HTERT RPE-1 (cell line): ENCODE results near the gene RRP36.

Experiments
- in situ Hi-C: fragments of 300-500 bp; cut with MboI; formaldehyde crosslinking; loops from 4 replicates; pipeline ENCODE4 v1.14.3; 2020; ENCODE audit warnings: low sequenced_read_pairs

Gene RRP36

DNA sequence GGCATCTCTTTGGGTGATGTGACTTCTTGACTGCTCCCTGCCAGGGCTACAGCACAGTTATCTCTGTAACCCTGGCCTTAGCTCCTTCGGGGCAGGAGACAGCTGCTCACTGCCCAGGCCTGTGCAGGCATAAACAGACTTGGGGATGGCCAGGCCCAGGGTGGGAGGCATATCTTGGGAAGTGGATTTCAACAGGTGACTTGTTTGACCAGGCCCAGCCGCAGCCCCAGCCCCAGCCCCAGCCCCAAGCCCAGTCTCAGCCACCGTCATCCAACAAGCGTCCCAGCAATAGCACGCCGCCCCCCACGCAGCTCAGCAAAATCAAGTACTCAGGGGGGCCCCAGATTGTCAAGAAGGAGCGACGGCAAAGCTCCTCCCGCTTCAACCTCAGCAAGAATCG lies 15.2 kb upstream of the RRP36 start:
- in situ Hi-C loops: no loop called here

DNA sequence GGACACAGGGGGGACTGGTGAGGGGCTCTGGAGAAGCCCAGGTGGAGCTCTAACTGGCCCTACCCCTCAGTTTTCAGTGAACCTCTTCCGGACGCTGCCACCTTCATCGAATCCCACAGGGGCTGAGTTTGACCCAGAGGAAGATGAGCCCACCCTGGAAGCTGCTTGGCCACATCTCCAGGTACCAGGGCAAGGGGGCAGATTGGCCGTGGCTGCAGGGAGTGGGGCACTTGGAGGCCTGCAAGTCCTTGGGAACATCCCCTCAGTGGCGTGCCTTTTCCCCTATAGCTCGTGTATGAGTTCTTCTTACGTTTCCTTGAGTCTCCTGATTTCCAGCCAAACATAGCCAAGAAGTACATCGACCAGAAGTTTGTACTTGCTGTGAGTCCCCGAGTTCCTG lies 14.3 kb upstream of the RRP36 start:
- in situ Hi-C loops: no loop called here

DNA sequence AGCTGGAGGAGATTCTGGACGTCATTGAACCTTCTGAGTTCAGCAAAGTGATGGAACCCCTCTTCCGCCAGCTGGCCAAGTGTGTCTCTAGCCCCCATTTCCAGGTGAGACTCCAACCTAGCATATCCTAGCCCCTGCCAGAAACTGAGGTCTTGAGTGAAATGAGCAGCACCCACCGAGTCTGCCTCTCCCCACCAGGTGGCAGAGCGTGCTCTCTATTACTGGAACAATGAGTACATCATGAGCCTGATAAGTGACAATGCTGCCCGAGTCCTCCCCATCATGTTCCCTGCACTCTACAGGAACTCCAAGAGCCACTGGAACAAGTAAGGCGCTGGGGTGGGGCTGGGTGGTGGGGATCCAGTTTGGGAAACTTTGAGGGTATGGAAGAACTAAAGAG lies 12.3 kb upstream of the RRP36 start:
- in situ Hi-C loops: no loop called here

DNA sequence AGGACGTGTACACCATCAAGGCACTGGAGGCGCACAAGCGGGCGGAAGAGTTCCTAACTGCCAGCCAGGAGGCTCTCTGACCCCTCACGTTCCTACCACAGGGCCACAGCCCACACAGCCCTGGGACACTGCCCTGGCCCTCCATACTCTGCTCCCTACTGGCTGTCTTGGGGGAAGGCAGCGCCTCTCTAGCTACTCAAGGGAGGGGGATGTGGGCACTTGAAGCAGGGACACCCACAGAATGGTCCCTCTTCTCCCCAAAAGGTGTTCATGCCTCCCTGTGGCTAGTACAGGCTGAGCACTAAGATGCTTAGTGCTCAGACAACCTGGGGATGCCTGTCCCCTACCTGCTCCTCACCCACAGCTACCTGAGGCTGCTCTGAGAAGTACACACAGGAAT lies 10.2 kb upstream of the RRP36 start:
- in situ Hi-C loops: no loop called here

DNA sequence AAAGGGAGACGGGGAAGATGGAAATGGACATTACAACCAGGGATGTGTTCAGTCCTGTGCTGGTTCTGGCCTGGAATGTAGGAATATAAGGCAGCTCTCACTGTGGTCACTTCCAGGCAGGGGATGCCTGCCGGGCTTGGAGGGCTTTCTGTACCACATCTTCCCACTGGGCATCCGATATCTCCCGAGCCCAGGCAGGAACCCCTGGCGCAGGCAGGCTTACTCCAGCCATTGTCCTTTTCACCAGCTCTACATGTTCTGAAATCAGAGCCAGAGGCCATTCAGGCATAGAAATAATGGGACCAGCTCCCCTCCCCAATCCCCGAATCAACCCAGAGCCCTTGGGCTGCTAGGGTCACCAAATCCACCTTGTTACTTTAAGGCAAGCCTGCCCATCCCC lies 9.1 kb upstream of the RRP36 start:
- in situ Hi-C loops: no loop called here

DNA sequence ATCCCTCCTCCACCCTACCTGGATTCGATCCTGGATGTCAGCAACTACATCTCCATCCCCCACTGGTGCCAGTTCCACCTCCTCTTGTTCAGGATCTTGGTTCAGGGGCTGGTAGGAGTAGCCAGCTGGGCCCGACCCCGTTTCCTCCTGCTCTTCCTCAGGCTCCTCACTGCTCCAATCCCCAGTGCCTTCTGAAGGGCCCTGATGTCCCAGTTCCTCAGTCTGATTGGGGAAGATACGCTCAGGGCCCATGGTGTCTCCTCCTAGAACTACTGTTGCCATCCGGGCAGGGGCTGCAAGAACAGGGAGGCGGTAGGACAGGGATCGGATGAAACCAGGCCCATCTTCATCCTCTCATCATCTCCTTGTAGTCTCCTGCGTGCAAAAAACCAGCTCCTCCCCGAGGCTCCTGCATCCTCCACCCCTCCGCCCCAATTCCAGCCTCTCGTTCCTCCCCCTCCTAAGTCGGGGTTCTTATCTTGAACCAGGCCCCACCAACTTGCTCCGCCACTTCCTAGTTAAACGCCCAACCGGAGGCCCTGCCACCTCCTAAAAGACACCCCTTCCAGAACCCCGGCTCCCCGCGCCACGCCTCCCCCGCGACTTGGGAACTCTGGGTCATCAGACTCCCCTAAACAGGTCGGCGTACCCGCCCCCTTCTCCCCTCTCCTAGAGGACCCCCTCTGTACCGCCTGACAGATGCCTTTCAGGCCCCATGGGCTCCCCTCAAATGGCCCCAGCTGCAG lies 8.2 kb upstream of the RRP36 start:
- in situ Hi-C loops: no loop called here

DNA sequence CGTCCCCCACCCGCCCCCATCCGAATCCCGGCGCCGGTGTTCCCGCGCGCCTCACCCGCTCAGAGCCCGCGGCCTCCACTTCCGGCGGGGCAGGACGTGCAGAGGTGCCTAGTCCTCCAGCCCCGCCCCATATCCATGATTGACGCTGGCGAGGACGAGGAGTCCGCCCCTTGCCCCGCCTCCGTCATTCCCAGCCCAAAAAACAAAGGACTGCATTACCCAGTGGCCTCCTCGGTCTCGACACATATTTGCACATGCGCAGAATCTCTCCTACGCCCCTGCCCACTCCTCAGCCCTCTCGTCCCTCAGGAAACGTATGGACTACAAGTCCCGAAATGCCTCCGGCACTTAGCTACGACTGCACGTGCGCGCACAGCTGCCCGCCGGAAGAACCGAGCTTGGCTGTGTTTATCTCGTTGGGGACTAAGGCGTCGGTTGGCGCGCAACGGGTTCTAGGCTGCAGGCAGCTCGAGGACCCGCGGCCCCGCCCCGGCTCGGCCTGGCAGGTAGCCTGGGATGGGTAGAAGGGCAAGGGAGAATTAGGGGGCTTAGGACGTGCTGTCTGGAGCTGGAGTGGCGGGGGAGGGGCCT lies 7.5 kb upstream of the RRP36 start, which contains the start of the genes KLHDC3 and MEA1:
KLHDC3 (plus strand) TSS at position 407 of the 591 bp plus-strand sequence. CDS start 2,944 bp downstream, outside the sequence.
MEA1 (minus strand) TSS at position 104 of the 591 bp plus-strand sequence. CDS start 133 bp downstream, outside the sequence.
- in situ Hi-C loops: no loop called here

DNA sequence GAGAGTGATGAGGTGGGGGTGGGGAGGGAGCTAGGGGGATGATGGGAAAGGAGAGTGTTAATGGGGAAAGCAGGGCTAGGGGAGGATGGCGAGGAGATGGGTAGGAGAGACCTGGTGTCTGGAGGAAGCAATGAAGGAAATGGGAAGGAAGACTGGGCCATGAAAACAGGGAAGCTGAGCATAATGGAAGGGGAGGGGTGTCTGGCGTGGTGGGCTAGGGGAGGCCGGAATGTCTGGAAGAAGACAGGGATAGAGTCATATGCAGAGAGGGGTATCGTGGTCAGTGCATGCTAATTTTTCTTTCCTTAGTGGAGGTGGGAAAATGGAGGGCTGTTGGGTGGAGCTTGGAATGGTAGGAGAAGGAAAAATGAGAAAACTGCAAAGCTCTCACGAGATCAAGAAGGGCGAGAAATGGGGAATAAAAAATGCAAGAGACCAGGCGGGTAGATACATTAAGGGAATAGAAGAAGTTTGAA lies 7.0 kb upstream of the RRP36 start:
- in situ Hi-C loops: no loop called here

DNA sequence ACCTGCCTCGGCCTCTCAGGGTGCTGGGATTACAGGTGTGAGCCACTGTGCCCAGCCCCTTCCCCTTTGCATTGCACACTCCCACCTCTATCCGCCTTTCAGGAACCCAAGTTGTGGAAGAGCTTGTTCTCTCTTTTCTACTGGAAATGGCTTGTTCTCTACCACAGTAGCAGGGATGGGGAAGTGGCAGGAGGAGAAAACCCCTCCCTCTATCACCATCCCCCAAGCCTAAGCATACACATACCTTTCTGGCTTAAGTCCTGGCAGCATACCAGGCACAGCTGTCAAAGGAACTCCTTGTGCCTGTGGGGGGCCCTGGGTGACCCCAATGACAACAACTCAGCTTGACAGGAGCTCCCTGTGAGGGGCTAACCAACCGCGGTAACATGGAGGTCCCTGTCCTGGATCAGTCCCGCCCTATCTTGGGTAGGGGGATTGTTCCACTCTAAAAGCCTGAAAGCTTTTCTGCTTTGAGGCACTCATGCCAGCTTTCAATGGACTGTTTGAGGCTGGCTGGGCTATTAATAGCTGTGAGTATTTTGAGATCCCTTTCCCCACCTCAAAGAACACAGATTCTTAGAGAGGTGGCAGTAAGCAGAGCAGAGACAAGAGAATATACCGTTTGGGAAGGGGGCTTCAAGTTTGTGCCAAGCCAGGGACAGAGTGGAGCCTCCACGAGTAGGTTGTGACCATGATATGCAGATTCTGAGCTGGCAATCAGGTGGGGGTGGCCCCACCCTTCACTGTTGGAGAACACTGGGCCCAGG lies 5.1 kb upstream of the RRP36 start:
- in situ Hi-C loops: no loop called here

DNA sequence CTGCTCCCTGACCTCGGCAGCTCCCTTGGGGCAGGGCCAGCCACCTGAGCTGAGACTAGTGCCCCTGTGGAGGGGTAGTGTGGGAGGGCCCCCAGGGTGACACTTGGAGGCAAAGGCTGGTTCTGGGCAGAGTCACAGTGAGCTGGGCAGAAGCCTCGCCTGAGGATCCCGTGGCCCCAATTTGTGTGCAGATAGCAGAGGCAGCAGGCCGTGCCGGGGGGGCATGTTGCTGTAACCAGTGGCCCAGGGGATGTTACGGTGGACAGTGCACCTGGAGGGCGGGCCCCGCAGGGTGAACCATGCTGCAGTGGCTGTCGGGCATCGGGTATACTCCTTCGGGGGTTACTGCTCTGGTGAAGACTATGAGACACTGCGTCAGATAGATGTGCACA lies 4.5 kb upstream of the RRP36 start:
- in situ Hi-C loops: no loop called here

DNA sequence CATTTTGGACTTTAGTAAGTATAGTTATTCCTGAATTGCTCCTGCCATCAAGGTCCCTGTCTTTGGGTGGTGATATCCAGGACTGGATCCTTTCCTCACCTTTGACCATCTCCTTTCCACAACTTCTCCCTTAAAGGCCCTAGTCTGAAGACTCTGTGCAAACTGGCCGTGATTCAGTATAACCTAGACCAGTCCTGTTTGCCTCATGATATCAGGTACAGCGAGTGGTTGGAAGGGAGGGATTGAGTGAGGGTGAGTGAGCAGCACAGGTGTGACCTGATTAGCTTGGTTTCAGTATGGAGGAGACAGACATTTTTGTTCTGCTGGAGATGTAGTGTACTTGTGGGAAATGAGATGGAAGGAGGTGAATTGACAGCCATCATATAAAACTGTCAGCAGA lies 2.3 kb upstream of the RRP36 start:
- in situ Hi-C loops: no loop called here

DNA sequence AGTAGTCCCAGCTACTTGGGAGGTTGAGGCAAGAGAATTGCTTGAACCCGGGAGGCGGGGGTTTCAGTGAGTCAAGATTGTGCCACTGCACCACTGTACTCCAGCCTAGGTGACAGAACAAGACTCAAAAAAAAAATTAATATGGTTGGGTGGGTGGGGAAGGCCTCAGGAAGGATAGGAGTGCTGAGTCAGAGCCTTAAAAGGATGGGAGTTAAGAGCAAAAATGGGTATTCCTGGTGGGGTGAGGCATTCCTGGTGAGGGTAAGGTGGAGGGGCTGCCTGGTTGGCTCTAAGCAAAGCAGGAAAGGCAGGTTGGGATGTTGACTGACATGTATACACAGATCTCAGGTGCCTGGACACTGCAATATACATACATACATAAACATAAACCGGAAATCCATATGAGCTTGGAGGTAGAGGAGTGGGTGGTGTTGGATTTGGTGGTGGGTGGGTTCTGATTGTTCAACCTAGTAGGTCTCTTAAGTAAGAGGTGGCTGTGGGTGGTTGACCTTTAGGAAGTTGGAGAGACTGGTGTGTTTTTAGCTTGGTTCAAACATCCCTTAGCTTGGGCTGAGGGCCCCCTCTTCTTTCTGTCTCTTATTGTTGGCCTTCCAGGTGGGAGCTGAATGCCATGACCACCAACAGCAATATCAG lies 1.2 kb upstream of the RRP36 start:
- in situ Hi-C loops: no loop called here

DNA sequence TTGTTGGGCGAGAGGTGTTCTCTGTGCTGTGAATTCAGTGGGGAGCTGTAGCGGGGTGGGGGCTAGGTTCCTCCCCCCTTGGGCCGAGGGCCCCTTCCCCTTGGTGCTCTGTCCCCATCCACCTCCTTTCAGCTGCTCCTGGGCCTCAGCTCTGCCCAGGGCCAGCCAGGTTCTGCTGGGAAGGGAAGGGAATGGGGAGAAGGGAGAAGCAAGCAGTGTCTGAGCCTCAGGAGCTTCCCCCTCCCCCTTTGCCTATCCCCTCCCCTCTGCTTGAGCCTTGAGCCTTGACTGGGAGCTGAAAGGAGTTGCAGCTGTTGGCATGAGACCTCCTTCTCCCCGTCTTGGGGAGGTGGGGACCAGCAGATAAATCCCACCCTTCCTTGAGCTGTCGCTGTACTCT lies 576 bp upstream of the RRP36 start:
- in situ Hi-C loops: no loop called here

DNA sequence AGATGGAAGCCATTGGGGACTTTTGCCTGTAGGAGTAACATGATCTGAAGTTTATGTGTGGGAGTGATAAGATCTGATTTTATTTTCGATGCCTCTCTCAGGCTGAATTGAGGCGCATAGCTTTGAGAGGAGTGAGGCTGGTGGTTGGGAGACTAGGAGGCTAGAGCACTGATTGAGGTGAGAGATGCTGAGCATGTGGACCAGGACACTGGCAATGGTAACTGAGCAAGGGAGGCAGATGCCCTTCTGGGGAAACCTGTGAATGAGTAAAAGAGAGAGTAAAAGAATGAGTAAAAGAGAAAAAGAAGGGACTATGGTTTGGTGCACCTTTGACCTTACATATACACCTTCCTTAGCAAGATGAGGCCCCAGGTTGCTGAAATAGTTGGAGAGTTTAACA lies 3.0 kb downstream of the RRP36 start:
- in situ Hi-C loops: no loop called here

DNA sequence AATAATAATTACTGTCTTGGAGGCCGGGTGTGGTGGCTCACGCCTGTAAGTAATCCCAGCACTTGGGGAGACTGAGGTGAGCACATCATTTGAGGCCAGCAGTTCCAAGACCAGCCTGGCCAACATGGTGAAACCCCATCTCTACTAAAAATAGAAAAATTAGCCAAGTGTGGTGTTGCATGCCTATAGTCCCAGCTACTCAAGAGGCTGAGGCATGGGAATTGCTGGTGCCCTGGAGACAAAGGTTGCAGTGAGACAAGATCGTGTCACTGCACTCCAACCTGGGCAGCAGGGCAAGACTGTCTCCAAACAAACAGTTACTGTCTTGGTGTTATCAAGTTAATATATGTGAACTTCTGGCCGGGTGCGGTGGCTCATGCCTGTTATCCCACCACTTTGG lies 4.9 kb downstream of the RRP36 start:
- in situ Hi-C loops: no loop called here

DNA sequence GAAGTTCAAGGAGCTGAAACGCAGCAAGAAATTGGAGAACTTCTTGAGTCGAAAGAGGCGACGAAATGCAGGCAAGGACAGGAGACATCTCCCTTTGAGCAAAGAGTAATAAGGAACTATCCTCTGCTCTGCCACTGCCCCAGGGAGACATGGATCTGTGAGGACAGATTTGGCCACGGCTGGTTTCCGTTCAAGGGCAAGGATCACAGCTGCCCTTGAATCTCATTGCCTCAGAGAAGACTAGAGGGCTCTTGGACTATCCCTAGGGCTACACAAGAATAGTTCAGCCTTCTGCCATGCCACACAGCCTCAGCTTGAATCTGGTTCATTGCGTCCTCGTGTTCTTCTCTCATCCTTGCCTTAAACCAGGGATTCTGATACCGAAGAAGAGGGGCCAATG lies 7.7 kb downstream of the RRP36 start:
- in situ Hi-C loops: no loop called here

DNA sequence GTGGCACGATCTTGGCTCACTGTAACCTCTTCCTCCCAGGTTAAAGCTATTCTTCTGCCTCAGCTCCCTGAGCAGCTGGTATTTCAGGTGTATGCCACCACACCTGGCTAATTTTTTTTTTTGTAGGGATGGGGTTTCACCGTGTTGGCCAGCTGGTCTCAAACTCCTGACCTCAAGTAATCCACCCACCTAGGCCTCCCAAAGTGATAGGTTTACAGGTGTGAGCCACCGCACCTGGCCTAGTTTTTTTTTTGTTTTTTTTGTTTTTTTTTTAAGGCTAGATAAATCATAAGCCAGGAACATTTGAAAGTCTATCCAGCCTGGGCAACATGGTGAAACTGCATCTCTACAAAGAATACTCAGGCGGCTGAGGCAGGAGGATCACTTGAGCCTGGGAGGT lies 10.9 kb downstream of the RRP36 start:
- in situ Hi-C loops: no loop called here

DNA sequence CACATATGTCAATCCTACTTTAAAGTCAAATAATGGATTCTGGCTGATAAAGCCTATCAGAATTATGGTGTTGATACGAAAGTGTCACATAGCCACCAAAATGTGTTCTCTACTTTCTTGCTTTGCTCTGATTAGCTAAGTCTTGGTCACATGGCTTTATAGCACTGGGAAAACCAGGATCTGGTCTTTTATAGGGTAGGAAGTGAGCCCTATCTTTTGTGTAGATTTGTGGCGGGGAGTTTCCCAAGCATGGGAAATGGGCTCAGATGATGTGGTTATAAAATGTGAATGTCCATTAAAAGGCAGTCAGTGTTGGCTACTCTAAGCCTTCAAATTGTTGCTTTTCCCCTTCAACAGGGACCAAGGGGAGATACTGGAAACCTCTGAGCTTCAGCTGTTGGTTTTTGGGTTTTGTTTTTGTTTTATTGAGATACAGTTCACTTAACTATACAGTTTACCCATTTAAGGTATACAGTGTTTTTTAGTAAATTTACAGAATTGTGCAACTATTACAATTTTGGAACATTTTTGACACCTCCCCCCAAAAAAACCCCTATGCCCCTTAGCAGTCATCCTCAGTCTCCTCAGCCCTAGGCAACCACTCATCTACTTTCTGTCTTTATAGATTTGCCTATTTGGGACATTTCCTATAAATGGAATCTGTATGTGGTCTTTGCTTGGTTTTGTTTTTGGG lies 12.2 kb downstream of the RRP36 start:
- in situ Hi-C loops: no loop called here

DNA sequence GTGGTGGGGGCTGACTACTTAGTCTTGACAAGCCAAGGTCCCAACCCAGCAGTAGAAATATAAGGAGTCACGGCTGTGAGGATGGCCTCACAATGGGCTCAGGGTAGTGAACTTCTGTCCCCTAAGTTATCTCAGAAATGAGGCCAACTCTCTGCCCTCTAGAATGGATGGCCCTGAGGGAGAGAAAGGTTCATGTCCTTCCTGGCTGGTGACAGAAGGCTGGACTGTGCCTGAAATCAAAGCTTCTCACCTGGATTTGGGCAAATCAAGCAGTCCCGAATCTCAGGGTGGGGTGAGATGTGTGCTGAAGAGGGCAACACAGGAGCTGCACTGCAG lies 12.7 kb downstream of the RRP36 start:
- in situ Hi-C loops: no loop called here

DNA sequence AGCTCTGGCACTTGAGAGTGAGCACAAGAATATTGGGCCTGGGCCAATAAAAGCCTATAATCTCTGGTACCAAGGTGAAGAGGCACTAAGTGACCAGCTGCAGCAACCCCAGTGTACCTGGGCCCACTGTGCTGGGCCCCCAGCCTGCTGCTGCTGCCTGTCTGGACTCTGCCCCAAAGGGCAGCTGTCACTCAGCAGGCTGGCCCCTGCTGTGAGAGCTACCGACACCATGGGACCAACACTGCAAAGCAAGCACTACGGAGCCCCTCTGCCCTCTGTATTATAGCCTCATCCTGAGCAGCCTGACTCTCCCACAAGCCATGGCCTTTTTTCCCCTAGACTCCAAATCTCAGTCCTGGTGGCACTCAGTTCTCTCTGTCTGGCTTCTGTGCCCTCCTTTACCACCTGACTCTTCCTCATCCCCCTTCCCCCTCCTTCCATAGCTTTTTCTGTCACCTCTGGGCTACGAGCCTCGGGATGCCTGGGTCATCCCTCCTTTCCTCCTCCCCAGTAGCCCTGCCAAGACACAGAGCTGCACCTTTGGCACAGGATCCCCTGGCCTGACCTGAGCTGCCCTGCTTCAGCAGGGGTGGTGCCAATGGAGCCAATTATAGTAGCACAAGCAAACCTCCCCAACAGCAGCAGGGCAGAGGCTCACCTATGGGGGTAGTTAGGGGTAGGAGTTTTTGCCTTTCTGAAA lies 14.2 kb downstream of the RRP36 start:
- in situ Hi-C loops: no loop called here
